Omental fat pad (tissue), 4 donors: ENCODE results near the gene MOV10L1. TPM values are rescaled to one million over a fixed set of nuclear protein-coding genes. Genes with fewer than 3 reads are reported as not detected.

Source experiments
- ATAC-seq: fragments of 150-250 bp; one replicate; pipeline ENCODE4 v1.9.1; 2016; ENCODE audit warnings: mild to moderate bottlenecking, moderate library complexity; ENCODE audit not compliant: low FRiP score
- DNase-seq: peaks from one replicate; pipeline ENCODE4 v3.0.0-alpha.2; 2019; ENCODE audit warnings: low spot score
- CTCF ChIP-seq, 3 donors: fragments of 450-650 bp; IDR thresholded peaks; one replicate each; pipeline ENCODE4 v1.5.1; 2016 to 2017; ENCODE audit warnings: antibody characterized with exemption in 3 of 3, mild to moderate bottlenecking in 3 of 3, moderate library complexity in 2 of 3
- total RNA-seq, 4 donors: library from RNA; depleted of rRNA; stranded (reverse); fragments of >200 nt; gene quantifications; one replicate each; pipeline ENCODE4 v1.1.0, GENCODE V29; 2016

Gene MOV10L1
- total RNA-seq, 4 donors from 2014 or later = 0.36 to 2.5 (median 0.97) TPM

- ATAC-seq = peak; percentile 32
- no peak for TF ChIP-seq CTCF (IDR thresholded peaks at IDR 0.05)
- DNase-seq = no peak
These were observed 59.4 kb downstream of the MOV10L1 start for GRCh38 chr22:50148991-50149721.

- no peak for TF ChIP-seq CTCF (IDR thresholded peaks at IDR 0.05)
- no peak for ATAC-seq
- DNase-seq = no peak
These were observed 60.6 kb downstream of the MOV10L1 start for GRCh38 chr22:50150161-50151129.

- DNase-seq (no peak), ATAC-seq (no peak)
- TF ChIP-seq CTCF (IDR thresholded peaks at IDR 0.05) = no peak
These were observed 62.0 kb downstream of the MOV10L1 start for GRCh38 chr22:50151571-50152537.

- DNase-seq (no peak), ATAC-seq (no peak)
- no peak for TF ChIP-seq CTCF (IDR thresholded peaks at IDR 0.05)
These were observed 63.4 kb downstream of the MOV10L1 start for GRCh38 chr22:50153056-50153755.

GRCh38 chr22:50153756-50154140, 63.9 kb downstream of the MOV10L1 start:
- TF ChIP-seq CTCF (IDR thresholded peaks at IDR 0.05) = no peak
- DNase-seq = no peak
- ATAC-seq = no peak
